GM23338 (cell line): ENCODE measurements around the gene CD1D. TPM values are rescaled to one million over a fixed set of nuclear protein-coding genes. Genes with fewer than 3 reads are reported as not detected.
"Not testable (repeated sequence)": the region's sequence is repeated elsewhere in the genome, so short reads cannot be mapped to it uniquely, and the experiment has no call there.

Source experiments
- ATAC-seq: fragments of 200-7000 bp; cut with Tn5 transposase; 3 replicates; pipeline ENCODE4 v1.9.1; 2020
- DNase-seq: peaks from one replicate; pipeline ENCODE4 v3.0.0-alpha.2; 2015; ENCODE audit warnings: low spot score
- H2AFZ ChIP-seq: fragments of 200-600 bp; sonication (generic); 2 replicates; pipeline ENCODE4 v1.8.0; 2016; ENCODE audit warnings: antibody characterized with exemption, mild to moderate bottlenecking, moderate library complexity
- H3F3A ChIP-seq: fragments of 200-600 bp; sonication (generic); replicated peaks from 2 replicates; pipeline ENCODE4 v1.8.0; 2017; ENCODE audit warnings: antibody characterized with exemption, mixed run types, low read depth
- H3K27ac ChIP-seq: fragments of 200-600 bp; sonication (generic); 2 replicates; pipeline ENCODE4 v1.6.1; 2016; ENCODE audit warnings: low read depth
- H3K27me3 ChIP-seq: fragments of 200-600 bp; sonication (generic); 2 replicates; pipeline ENCODE4 v1.8.0; 2016; ENCODE audit warnings: mild to moderate bottlenecking, mixed run types, moderate library complexity; ENCODE audit not compliant: insufficient read depth
- H3K36me3 ChIP-seq: fragments of 200-600 bp; sonication (generic); 2 replicates; pipeline ENCODE4 v1.8.0; 2016; ENCODE audit warnings: mild to moderate bottlenecking; ENCODE audit not compliant: insufficient read depth
- H3K4me1 ChIP-seq: fragments of 200-600 bp; sonication (generic); 2 replicates; pipeline ENCODE4 v1.8.0; 2016; ENCODE audit warnings: mild to moderate bottlenecking, moderate library complexity; ENCODE audit not compliant: insufficient read depth
- H3K4me2 ChIP-seq: fragments of 200-600 bp; sonication (generic); 2 replicates; pipeline ENCODE4 v1.7.1; 2017; ENCODE audit warnings: mixed run types
- H3K4me3 ChIP-seq: fragments of 200-600 bp; sonication (generic); 2 replicates; pipeline ENCODE4 v1.6.1; 2016; ENCODE audit warnings: mixed run types
- H3K79me2 ChIP-seq: fragments of 200-600 bp; sonication (generic); replicated peaks from 2 replicates; pipeline ENCODE4 v1.8.0; 2017; ENCODE audit warnings: mild to moderate bottlenecking; ENCODE audit not compliant: insufficient read depth
- H3K9me2 ChIP-seq: fragments of 200-600 bp; sonication (generic); 2 replicates; pipeline ENCODE4 v1.8.0; 2017; ENCODE audit not compliant: insufficient read depth
- H4K20me1 ChIP-seq: fragments of 200-600 bp; sonication (generic); replicated peaks from 2 replicates; pipeline ENCODE4 v1.8.0; 2017; ENCODE audit warnings: mild to moderate bottlenecking; ENCODE audit not compliant: insufficient read depth
- H3K27ac Mint-ChIP-seq: 2 replicates; pipeline ENCODE4 v1.8.0; 2020; ENCODE audit warnings: inconsistent platforms, mild to moderate bottlenecking, moderate library complexity, mixed read lengths
- H3K27me3 Mint-ChIP-seq: 3 replicates; pipeline ENCODE4 v1.8.0; 2022; ENCODE audit warnings: low read depth, mild to moderate bottlenecking, moderate library complexity, mixed read lengths, inconsistent platforms; ENCODE audit not compliant: insufficient read depth, poor library complexity
- H3K36me3 Mint-ChIP-seq: 3 replicates; pipeline ENCODE4 v1.8.0; 2021; ENCODE audit warnings: low read depth, mild to moderate bottlenecking, inconsistent platforms, moderate library complexity, mixed read lengths
- H3K4me1 Mint-ChIP-seq: 3 replicates; pipeline ENCODE4 v1.8.0; 2020; ENCODE audit warnings: mild to moderate bottlenecking, inconsistent platforms, mixed read lengths
- H3K4me3 Mint-ChIP-seq: 3 replicates; pipeline ENCODE4 v1.8.0; 2021; ENCODE audit warnings: moderate library complexity, mild to moderate bottlenecking, inconsistent platforms, mixed read lengths
- H3K9me3 Mint-ChIP-seq: 3 replicates; pipeline ENCODE4 v1.8.0; 2020; ENCODE audit warnings: moderate library complexity, mild to moderate bottlenecking, inconsistent platforms, mixed read lengths
- REST ChIP-seq: IDR thresholded peaks from one replicate; pipeline ENCODE4 v1.6.1; 2018; ENCODE audit warnings: antibody characterized with exemption; ENCODE audit not compliant: unreplicated experiment
- ZNF462 ChIP-seq: fragments of 250-450 bp; sonication (Bioruptor Pico); IDR thresholded peaks from 2 replicates; pipeline ENCODE4 v1.5.0; 2020; ENCODE audit warnings: mild to moderate bottlenecking, moderate library complexity
- polyA plus RNA-seq: library from polyadenylated mRNA; unstranded; fragments of >200 nt; fragmentation: Nextera tagmentation; extraction: Ambion mirVana; gene quantifications from 2 replicates; pipeline ENCODE4 v1.2.1, GENCODE V29; 2016
- total RNA-seq: library from RNA; depleted of rRNA; stranded (reverse); fragments of >200 nt; shearing (Covaris generic); gene quantifications from 2 replicates; pipeline ENCODE4 v1.2.3, GENCODE V29; 2014

The CD1D gene
- total and polyA plus RNA-seq, 2 experiments from 2014 or later, result 1.5 to 2.7 TPM

- Histone ChIP-seq H4K20me1 (no peaks in the 10 kb centered on the region), H3K4me1 (no peaks in the 10 kb centered on the region), H3K27ac (no peak overlapping the region), H3K4me2 (no peak overlapping the region), H3K27me3 (no peaks in the 10 kb centered on the region), H3K36me3 (no peaks in the 10 kb centered on the region), H2AFZ (no peak overlapping the region), H3F3A (no peaks in the 10 kb centered on the region), H3K79me2 (no peaks in the 10 kb centered on the region), H3K9me2 (no peaks in the 10 kb centered on the region), H3K4me3 (no peak overlapping the region)
- H3K36me3 Mint-ChIP-seq, result no peaks in the 10 kb centered on the region
- TF ChIP-seq REST (no peak), ZNF462 (no peak)
- H3K9me3 Mint-ChIP-seq, result no peaks in the 10 kb centered on the region
- H3K4me3 Mint-ChIP-seq, result no peak overlapping the region
- no peaks in the 10 kb centered on the region for H3K4me1 Mint-ChIP-seq
- DNase-seq, result no peak
- no peaks in the 10 kb centered on the region for H3K27me3 Mint-ChIP-seq
- H3K27ac Mint-ChIP-seq, result no peak overlapping the region
- no peak for ATAC-seq
Observed at GRCh38 chr1:158169105-158169504, 11.6 kb upstream of the CD1D start.

GRCh38 chr1:158175915-158176314 lies 4.8 kb upstream of the CD1D start:
- H3K27me3 ChIP-seq, result peaks cover 54% of the 10 kb centered on the region
- Mint-ChIP-seq H3K27me3 (peaks cover 33% of the 10 kb centered on the region), H3K4me1 (peaks cover 23% of the 10 kb centered on the region)
- not testable (repeated sequence) for H3F3A ChIP-seq, H3K27ac ChIP-seq, H2AFZ ChIP-seq, H4K20me1 ChIP-seq, H3K4me3 ChIP-seq, DNase-seq, ATAC-seq, H3K4me3 Mint-ChIP-seq, H3K36me3 ChIP-seq, H3K36me3 Mint-ChIP-seq, H3K9me2 ChIP-seq, H3K79me2 ChIP-seq, H3K4me2 ChIP-seq, H3K27ac Mint-ChIP-seq, H3K9me3 Mint-ChIP-seq
- peaks cover 29% of the 10 kb centered on the region for H3K4me1 ChIP-seq
